ENCODE data around the gene KRTAP25-1. TPM values are rescaled to one million over a fixed set of nuclear protein-coding genes. Genes with fewer than 3 reads are reported as not detected.

The KRTAP25-1 gene
- total RNA-seq, 1 donor from 2014 or later: not detected

DNA sequence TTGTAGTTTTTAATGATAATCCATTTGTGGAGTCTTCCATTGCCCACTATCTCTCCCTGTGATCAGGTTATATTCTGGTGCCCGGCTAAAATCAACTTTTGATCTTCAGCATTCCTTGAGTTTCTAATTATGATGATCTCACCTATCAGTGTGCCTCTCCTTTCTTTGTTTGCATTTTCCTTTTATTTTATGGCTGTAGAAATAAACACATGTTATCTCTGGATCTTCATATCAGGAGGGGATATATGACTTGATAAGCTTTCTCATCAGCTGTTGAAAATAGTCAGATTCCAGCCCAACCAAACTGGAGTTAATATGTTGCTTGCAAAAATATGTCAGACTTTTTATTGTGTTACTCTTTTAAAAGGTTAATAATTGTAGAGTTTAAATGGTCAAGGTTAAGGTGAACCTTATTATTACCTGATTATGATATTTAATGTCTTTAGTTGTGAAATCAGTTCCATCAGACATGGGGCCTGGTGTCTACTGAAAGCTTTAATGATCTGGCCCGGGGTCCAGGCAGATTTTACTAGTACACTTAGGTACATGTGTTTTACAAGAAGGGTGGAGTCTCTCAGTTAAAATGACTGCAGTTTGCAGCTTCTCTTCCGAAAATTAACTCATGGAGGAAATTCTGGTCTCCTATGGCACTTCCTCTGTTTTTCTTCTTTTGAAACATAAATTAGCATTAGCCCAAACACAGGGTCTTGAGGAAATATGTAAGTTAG is 19.3 kb downstream of the KRTAP25-1 start:
- no peak for DNase-seq (ENCODE audit: extremely low spot score, unreplicated experiment)
- Mint-ChIP-seq H3K4me3 (no peak overlapping the region), H3K27ac (no peak overlapping the region), H3K27me3 (no peaks in the 10 kb centered on the region), H3K36me3 (no peaks in the 10 kb centered on the region), H3K9me3 (peaks cover 14% of the 10 kb centered on the region), H3K4me1 (ENCODE audit: unreplicated experiment) (peaks cover 10% of the 10 kb centered on the region)
- TF ChIP-seq, protein P1, sequence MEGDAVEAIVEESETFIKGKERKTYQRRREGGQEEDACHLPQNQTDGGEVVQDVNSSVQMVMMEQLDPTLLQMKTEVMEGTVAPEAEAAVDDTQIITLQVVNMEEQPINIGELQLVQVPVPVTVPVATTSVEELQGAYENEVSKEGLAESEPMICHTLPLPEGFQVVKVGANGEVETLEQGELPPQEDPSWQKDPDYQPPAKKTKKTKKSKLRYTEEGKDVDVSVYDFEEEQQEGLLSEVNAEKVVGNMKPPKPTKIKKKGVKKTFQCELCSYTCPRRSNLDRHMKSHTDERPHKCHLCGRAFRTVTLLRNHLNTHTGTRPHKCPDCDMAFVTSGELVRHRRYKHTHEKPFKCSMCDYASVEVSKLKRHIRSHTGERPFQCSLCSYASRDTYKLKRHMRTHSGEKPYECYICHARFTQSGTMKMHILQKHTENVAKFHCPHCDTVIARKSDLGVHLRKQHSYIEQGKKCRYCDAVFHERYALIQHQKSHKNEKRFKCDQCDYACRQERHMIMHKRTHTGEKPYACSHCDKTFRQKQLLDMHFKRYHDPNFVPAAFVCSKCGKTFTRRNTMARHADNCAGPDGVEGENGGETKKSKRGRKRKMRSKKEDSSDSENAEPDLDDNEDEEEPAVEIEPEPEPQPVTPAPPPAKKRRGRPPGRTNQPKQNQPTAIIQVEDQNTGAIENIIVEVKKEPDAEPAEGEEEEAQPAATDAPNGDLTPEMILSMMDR (conservative IDR thresholded peaks at IDR 0.05): no peak

DNA sequence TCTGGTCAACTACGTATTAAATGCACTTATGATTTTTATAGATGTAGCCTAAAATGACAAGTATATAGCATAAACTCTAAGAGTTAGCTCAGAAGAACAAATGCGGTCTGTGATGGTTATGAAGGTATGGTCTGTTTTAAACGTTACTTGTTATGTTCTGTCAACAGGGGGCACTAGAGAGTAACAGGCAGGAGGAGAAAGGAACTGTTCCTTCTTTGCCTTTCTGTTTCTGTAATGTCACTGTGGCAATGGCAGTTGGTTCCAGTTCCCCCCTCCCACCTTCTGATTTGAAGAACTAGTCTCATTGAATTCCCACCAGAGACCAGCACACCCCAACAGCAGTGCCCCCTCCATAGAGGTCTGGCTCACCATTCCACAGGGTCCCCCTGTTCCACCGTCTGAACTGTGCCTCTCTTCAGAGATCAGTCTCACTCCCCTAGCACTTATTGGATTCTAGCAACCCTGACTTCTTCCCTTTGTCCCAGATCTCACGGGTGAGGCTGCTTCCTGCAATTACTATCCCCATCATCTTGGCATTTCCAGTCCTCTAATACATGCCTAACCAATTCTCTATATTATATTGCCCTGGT is 20.6 kb downstream of the KRTAP25-1 start:
- H3K9me3 Mint-ChIP-seq: peaks cover 4% of the 10 kb centered on the region
- no peaks in the 10 kb centered on the region for H3K4me1 Mint-ChIP-seq (ENCODE audit: unreplicated experiment)
- no peak overlapping the region for H3K27ac Mint-ChIP-seq
- no peaks in the 10 kb centered on the region for H3K27me3 Mint-ChIP-seq
- TF ChIP-seq, protein P1 (conservative IDR thresholded peaks at IDR 0.05): peak; percentile 55
- H3K4me3 Mint-ChIP-seq: no peak overlapping the region
- H3K36me3 Mint-ChIP-seq: no peaks in the 10 kb centered on the region
- no peak for DNase-seq (ENCODE audit: extremely low spot score, unreplicated experiment)

DNA sequence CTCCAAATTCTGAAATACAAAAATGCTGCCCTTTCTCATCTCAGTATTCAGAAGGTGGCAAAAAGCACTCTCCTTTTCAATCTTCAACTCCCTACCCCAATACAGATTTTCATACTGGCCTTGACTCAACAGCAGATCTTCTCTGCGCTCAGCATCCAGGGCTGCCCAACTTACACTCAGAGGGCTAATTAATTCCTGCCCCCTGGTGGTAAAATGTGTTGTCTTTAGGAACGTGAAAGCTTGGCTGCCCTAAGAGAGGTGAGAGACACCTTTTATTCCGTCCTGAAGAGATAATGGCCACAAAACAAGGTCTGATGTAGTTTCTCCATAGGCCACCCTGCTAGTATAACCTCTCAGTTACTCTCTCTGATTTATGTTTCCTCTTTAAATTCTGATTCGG is 31.5 kb downstream of the KRTAP25-1 start:
- Mint-ChIP-seq H3K9me3 (no peaks in the 10 kb centered on the region), H3K36me3 (no peaks in the 10 kb centered on the region), H3K27me3 (no peaks in the 10 kb centered on the region), H3K4me3 (no peak overlapping the region), H3K27ac (no peak overlapping the region), H3K4me1 (ENCODE audit: unreplicated experiment) (peaks cover 4% of the 10 kb centered on the region)
- no peak for DNase-seq (ENCODE audit: extremely low spot score, unreplicated experiment)
- TF ChIP-seq, protein P1 (conservative IDR thresholded peaks at IDR 0.05): peak; percentile 63

DNA sequence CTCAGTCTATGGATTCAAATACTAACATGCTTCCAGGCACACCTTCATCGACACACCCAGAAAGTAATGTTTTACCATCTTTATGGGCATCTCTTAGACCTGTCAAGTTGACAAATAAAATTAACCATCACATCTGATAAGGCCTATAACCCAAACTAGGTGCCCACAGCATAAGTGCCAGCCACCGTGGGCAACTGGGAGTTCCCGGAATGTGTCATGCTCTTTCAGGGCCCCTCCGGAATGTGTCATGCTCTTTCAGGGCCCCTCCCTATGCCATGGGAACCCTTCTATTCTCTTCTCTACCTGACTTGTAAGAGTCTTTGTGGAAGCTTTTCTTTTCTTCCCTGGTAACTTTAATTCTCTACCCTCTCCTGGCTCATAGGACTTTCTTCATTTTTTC is 33.2 kb downstream of the KRTAP25-1 start:
- Mint-ChIP-seq H3K9me3 (no peaks in the 10 kb centered on the region), H3K4me3 (no peak overlapping the region), H3K27ac (no peak overlapping the region), H3K27me3 (no peaks in the 10 kb centered on the region), H3K4me1 (ENCODE audit: unreplicated experiment) (peaks cover 4% of the 10 kb centered on the region), H3K36me3 (no peaks in the 10 kb centered on the region)
- no peak for DNase-seq (ENCODE audit: extremely low spot score, unreplicated experiment)
- TF ChIP-seq, protein P1 (conservative IDR thresholded peaks at IDR 0.05): no peak

DNA sequence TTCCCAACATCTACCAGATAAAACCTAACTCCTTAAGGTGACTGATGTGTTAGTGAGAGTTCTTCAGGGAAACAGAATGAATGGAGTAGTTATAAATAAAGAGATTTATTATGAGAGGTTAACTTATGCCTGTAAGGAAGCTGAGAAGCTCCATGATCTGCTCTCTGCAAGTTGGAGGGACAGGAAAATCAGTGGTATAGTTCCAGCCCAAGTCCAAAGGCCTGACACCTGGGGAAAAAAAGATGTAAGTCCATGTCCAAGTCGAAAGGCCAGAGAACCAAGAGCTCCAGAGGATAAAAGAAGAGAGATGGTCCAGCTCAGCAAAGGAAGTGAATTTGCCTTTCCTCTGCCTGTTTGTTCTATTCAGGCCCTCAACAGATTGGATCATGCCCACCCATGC is 33.6 kb downstream of the KRTAP25-1 start:
- Mint-ChIP-seq H3K27ac (no peak overlapping the region), H3K27me3 (no peaks in the 10 kb centered on the region), H3K9me3 (no peaks in the 10 kb centered on the region), H3K36me3 (no peaks in the 10 kb centered on the region), H3K4me3 (no peak overlapping the region), H3K4me1 (ENCODE audit: unreplicated experiment) (peaks cover 4% of the 10 kb centered on the region)
- no peak for DNase-seq (ENCODE audit: extremely low spot score, unreplicated experiment)
- TF ChIP-seq, protein P1 (conservative IDR thresholded peaks at IDR 0.05): no peak
